HepG2 (cell line): ENCODE measurements around the gene ANO6. TPM values are rescaled to one million over a fixed set of nuclear protein-coding genes. Genes with fewer than 3 reads are reported as not detected.

Experiments
- ATAC-seq: fragments of 200-7000 bp; cut with Tn5 transposase; 3 replicates; pipeline ENCODE4 v1.9.1; 2020; ENCODE audit warnings: mild to moderate bottlenecking, moderate library complexity
- BruUV-seq: library from RNA; stranded (reverse); fragments of 400-500 nt; replicated peaks from 2 replicates; lab custom pipeline; 2021; lab: Mats Ljungman, UMichigan
- CTCF ChIA-PET: fragments of 300-600 bp; formaldehyde crosslinking; extraction: SDS; loops from one replicate; lab custom pipeline; 2021; ENCODE audit warnings: low total read pairs, inconsistent platforms, low intra/inter-chr PET ratio; lab: Yijun Ruan, JAX
- POLR2A ChIA-PET: fragments of 350-600 bp; sonication (Branson Sonifier 250); formaldehyde crosslinking; loops from one replicate; lab custom pipeline; 2020; ENCODE audit warnings: antibody characterized with exemption, inconsistent platforms; lab: Yijun Ruan, JAX
- DNase-seq: peaks from one replicate; pipeline ENCODE4 v3.0.0-alpha.2; 2015; ENCODE audit warnings: low spot score
- FAIRE-seq: peaks from 3 replicates; lab custom pipeline; 2011; peaks lifted over from hg19 to GRCh38; lab: Jason Lieb, UNC
- H2AFZ ChIP-seq: one replicate; pipeline ENCODE4 v1.6.1; 2011; ENCODE audit warnings: low read length, inconsistent platforms
- H3K27ac ChIP-seq: fragments of 300-600 bp; 3 replicates; pipeline ENCODE4 v1.8.0; 2011; ENCODE audit warnings: mixed run types, mild to moderate bottlenecking, mixed read lengths, low read length, inconsistent platforms; ENCODE audit not compliant: insufficient read depth; ENCODE audit errors: extremely low read length
- H3K27me3 ChIP-seq, 2 experiments: fragments of 200-600 bp in 1 of 2; 2 replicates in 1 of 2; 3 replicates in 1 of 2; pipeline versions ENCODE4 v1.6.0 to v1.8.0; 2011; ENCODE audit warnings: low read length in 2 of 2, mild to moderate bottlenecking in 2 of 2, moderate library complexity in 2 of 2, inconsistent platforms in 1 of 2; ENCODE audit not compliant: insufficient read depth in 2 of 2, control insufficient read depth in 1 of 2
- H3K36me3 ChIP-seq, 2 experiments: fragments of 200-600 bp in 1 of 2; replicated peaks in 1 of 2; 2 replicates in 1 of 2; 3 replicates in 1 of 2; pipeline versions ENCODE4 v1.5.1 to v1.8.0; 2011; ENCODE audit warnings: low read length in 2 of 2, inconsistent platforms in 1 of 2; ENCODE audit not compliant: insufficient read depth in 2 of 2, control insufficient read depth in 1 of 2
- H3K4me1 ChIP-seq: 2 replicates; pipeline ENCODE4 v1.5.1; 2012; ENCODE audit warnings: low read length, inconsistent platforms; ENCODE audit not compliant: insufficient read depth
- H3K4me2 ChIP-seq: 2 replicates; pipeline ENCODE4 v1.6.0; 2011; ENCODE audit warnings: low read depth, low read length, inconsistent platforms
- H3K4me3 ChIP-seq, 3 experiments: fragments of 200-600 bp in 1 of 3; sonication (generic), shearing (Covaris generic) in 1 of 3; replicated peaks in 1 of 3; 2 replicates each; pipeline ENCODE4 v1.5.1; 2011 to 2016; ENCODE audit warnings: low read length in 3 of 3, inconsistent platforms in 2 of 3, low read depth in 2 of 3, mild to moderate bottlenecking in 2 of 3, control low read depth in 1 of 3, mixed read lengths in 1 of 3; ENCODE audit not compliant: insufficient read depth in 1 of 3
- H3K79me2 ChIP-seq: one replicate; pipeline ENCODE4 v1.6.1; 2011; ENCODE audit warnings: low read length, inconsistent platforms; ENCODE audit not compliant: insufficient read depth
- H3K9ac ChIP-seq: 2 replicates; pipeline ENCODE4 v1.6.0; 2011; ENCODE audit warnings: mild to moderate bottlenecking, low read depth, low read length, inconsistent platforms; ENCODE audit not compliant: insufficient read depth
- H3K9me3 ChIP-seq: 2 replicates; pipeline ENCODE4 v1.5.1; 2012; ENCODE audit warnings: mild to moderate bottlenecking, low read length
- H4K20me1 ChIP-seq: 2 replicates; pipeline ENCODE4 v1.6.0; 2011; ENCODE audit warnings: inconsistent platforms, mild to moderate bottlenecking, low read length, moderate library complexity; ENCODE audit not compliant: insufficient read depth
- EHMT2 ChIP-seq: fragments of 200-600 bp; sonication (generic); IDR thresholded peaks from 2 replicates; pipeline ENCODE4 v1.7.0; 2017; ENCODE audit warnings: antibody characterized with exemption, low read depth, low read length, borderline replicate concordance
- HHEX ChIP-seq: IDR thresholded peaks from 2 replicates; pipeline ENCODE4 v1.6.1; 2016; ENCODE audit warnings: control low read depth
- JUNB ChIP-seq: sonication (generic); formaldehyde crosslinking; IDR thresholded peaks from 2 replicates; pipeline ENCODE4 v1.8.0; 2022; ENCODE audit warnings: missing genetic modification reagents, mild to moderate bottlenecking, borderline replicate concordance
- KAT8 ChIP-seq: IDR thresholded peaks from 2 replicates; pipeline ENCODE4 v1.6.1; 2016; ENCODE audit warnings: missing genetic modification reagents, missing compliant biosample characterization
- MAFF ChIP-seq: IDR thresholded peaks from 2 replicates; pipeline ENCODE4 v1.6.1; 2011; ENCODE audit warnings: low read depth, low read length, improper control_type of control experiment
- POGZ ChIP-seq: sonication (generic); formaldehyde crosslinking; IDR thresholded peaks from 2 replicates; pipeline ENCODE4 v1.4.0; 2020; ENCODE audit warnings: mild to moderate bottlenecking, missing genetic modification reagents
- SOX5 ChIP-seq: IDR thresholded peaks from 2 replicates; pipeline ENCODE4 v1.6.1; 2016; ENCODE audit warnings: borderline replicate concordance
- SP140L ChIP-seq: sonication (generic); formaldehyde crosslinking; IDR thresholded peaks from 2 replicates; pipeline ENCODE4 v1.4.0; 2020; ENCODE audit warnings: missing genetic modification reagents, borderline replicate concordance
- TEAD3 ChIP-seq: optimal IDR thresholded peaks from 2 replicates; pipeline ENCODE3; 2016; ENCODE audit warnings: borderline replicate concordance
- ZFP36 ChIP-seq: fragments of 150-350 bp; IDR thresholded peaks from 2 replicates; pipeline ENCODE4 v1.6.1; 2018; ENCODE audit warnings: borderline replicate concordance, low read length, low read depth; ENCODE audit not compliant: partially characterized antibody
- ZFP90 ChIP-seq: sonication (generic); formaldehyde crosslinking; IDR thresholded peaks from 2 replicates; pipeline ENCODE4 v1.8.0; 2022; ENCODE audit warnings: missing genetic modification reagents, mild to moderate bottlenecking, inconsistent platforms, borderline replicate concordance
- ZMYM4 ChIP-seq: sonication (generic); formaldehyde crosslinking; IDR thresholded peaks from 2 replicates; pipeline ENCODE4 v1.8.1; 2023; ENCODE audit warnings: mild to moderate bottlenecking, missing genetic modification reagents
- ZNF160 ChIP-seq: sonication (generic); formaldehyde crosslinking; IDR thresholded peaks from 2 replicates; pipeline ENCODE4 v1.8.0; 2022; ENCODE audit warnings: mild to moderate bottlenecking, inconsistent platforms, missing genetic modification reagents
- ZNF180 ChIP-seq: sonication (generic); formaldehyde crosslinking; IDR thresholded peaks from 2 replicates; pipeline ENCODE4 v1.4.0; 2020; ENCODE audit warnings: low read depth, missing genetic modification reagents, borderline replicate concordance
- ZNF562 ChIP-seq: sonication (generic); formaldehyde crosslinking; IDR thresholded peaks from 2 replicates; pipeline ENCODE4 v1.8.0; 2022; ENCODE audit warnings: missing genetic modification reagents, borderline replicate concordance
- ZNF614 ChIP-seq: IDR thresholded peaks from 2 replicates; pipeline ENCODE4 v1.6.1; 2018; ENCODE audit warnings: missing biosample characterization, missing genetic modification reagents, inconsistent platforms, borderline replicate concordance
- ZNF782 ChIP-seq: sonication (generic); formaldehyde crosslinking; IDR thresholded peaks from 2 replicates; pipeline ENCODE4 v1.4.0; 2020; ENCODE audit warnings: missing genetic modification reagents, mild to moderate bottlenecking, borderline replicate concordance
- ZNF891 ChIP-seq: sonication (generic); formaldehyde crosslinking; IDR thresholded peaks from 2 replicates; pipeline ENCODE4 v1.5.0; 2020; ENCODE audit warnings: mild to moderate bottlenecking, missing genetic modification reagents
- WGBS: methylation state at CpG from one replicate; pipeline ENCODE4 v1.1.6; 2017; ENCODE audit warnings: low lambda C conversion rate; 5-methylcytosine and 5-hydroxymethylcytosine counted together
- in situ Hi-C: cut with HindIII; loops from 2 replicates; pipeline ENCODE4 v1.10.0; 2017; ENCODE audit warnings: low pct_unique_long_range_greater_than_20kb; ENCODE audit not compliant: extremely low pct_ligation_motif_present
- intact Hi-C: fragments of 100-400 bp; cut with micrococcal nuclease; formaldehyde crosslinking; loops from one replicate; pipeline ENCODE4 v1.10.0; 2022; ENCODE audit not compliant: unreplicated experiment
- polyA plus RNA-seq, 8 experiments: library from polyadenylated mRNA; depleted of rRNA in 3 of 8; stranded (reverse) in 7 of 8; unstranded in 1 of 8; fragments of >200 nt; fragmentation: Illumina TruSeq in 4 of 8; extraction: Trizol in 4 of 8; gene quantifications; 2 replicates each; pipeline versions ENCODE4 v1.2.1 to v1.2.3, GENCODE V29; 2011 to 2016; ENCODE audit warnings: low read depth in 4 of 8, missing spikeins in 1 of 8, mixed read lengths in 1 of 8; ENCODE audit not compliant: insufficient read depth in 1 of 8
- total RNA-seq, 5 experiments: library from RNA; depleted of rRNA; stranded (reverse); fragments of >200 nt; fragmentation: Illumina TruSeq; extraction: Trizol; gene quantifications; 2 replicates each; pipeline ENCODE4 v1.2.3, GENCODE V29; 2016; ENCODE audit warnings: low read depth in 1 of 5
- TF ChIP-seq, protein P1 (sequence below): sonication (generic); formaldehyde crosslinking; IDR thresholded peaks from 2 replicates; pipeline ENCODE4 v1.4.0; 2020; ENCODE audit warnings: missing genetic modification reagents
- TF ChIP-seq, protein P2 (sequence below): sonication (generic); formaldehyde crosslinking; conservative IDR thresholded peaks from 2 replicates; pipeline ENCODE4 v1.8.1; 2023; ENCODE audit warnings: missing genetic modification reagents

Gene ANO6
- total and polyA plus RNA-seq, 2 of the 13 experiments (the other 11 are each of a cell fraction or from before 2014, with no cell fraction given) = 37.8 to 57.1 TPM

DNA sequence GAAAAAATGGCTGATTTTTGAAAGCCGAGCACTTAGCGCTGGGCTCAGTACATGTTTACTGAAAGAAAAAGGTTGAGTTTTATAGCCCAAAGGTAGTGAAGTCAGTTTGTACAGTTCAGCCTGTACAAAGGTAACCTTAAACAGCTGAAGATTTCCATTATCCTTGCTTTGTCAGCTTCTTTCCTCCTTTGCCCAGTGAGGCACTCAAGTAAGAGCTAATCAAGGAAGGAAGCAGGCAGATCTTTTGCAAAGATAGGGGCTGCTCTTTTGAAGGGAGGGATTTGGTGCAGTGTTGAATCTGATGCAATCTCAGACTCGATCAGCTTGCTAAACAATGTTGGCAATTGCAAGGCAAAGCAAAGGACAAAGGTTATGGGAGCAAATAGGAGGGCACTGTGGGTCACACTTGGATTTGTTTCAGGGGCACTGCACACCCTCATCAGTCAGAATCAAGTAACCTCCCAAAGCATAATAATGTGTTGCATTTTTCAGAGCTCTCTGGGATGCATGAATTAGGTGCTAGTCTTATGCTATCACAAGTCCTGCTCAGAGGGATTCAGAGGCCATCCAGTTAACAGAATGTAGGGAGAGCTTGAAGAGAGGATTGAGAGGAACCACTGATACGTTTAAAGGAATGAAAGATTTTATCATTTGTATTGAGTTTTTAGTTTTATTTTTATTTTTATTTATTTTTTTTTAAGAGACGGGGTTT lies 44.4 kb downstream of the ANO6 start:
- peak overlapping the region; percentile 26 to 50 (median 40); a peak in 3 of 6 replicates for H3K4me3 ChIP-seq
- WGBS = 39% methylated on average over 5 of the region's 5 CpGs
- H3K27me3 ChIP-seq = no peaks in the 10 kb centered on the region
- peak; percentile 94 for ATAC-seq
- intact Hi-C loops = loop anchor here (1.0 to 5.0 kb wide), 3 partner anchors 9 to 43 kb away; partner anchors contain the start of gene ANO6
- peaks cover 66% of the 10 kb centered on the region for H3K4me1 ChIP-seq
- H2AFZ ChIP-seq = peak overlapping the region; percentile 50
- ChIA-PET POLR2A (interaction anchor here (0.6 to 2.4 kb wide), 10 partner anchors 11 to 469 kb away, joined by 3 to 13 read pairs (median 4); partner anchors contain the start of genes ANO6 and ARID2), CTCF (no interaction called here)
- peak overlapping the region; percentile 83 for H3K4me2 ChIP-seq
- no peaks in the 10 kb centered on the region for H3K36me3 ChIP-seq
- peak overlapping the region; percentile 57 for H3K9ac ChIP-seq
- H3K79me2 ChIP-seq = peaks cover 14% of the 10 kb centered on the region
- peak; percentile 91 for DNase-seq
- FAIRE-seq = peak; percentile 87
- H3K27ac ChIP-seq = peak overlapping the region; percentile 82
- H3K9me3 ChIP-seq = no peaks in the 10 kb centered on the region
- BruUV-seq = no TSS peak
- H4K20me1 ChIP-seq = no peaks in the 10 kb centered on the region
- in situ Hi-C loops = loop anchor here (5.0 kb wide), 1 partner anchor 33 kb away; no protein-coding TSS in a partner anchor
- TF ChIP-seq ZNF160 = no peak
- 0 out of 2 replicates have a peak, but pooled peaks have one; percentile 40 for TF ChIP-seq SP140L
- TF ChIP-seq TEAD3 = peak; percentile 69
- TF ChIP-seq, protein P1, sequence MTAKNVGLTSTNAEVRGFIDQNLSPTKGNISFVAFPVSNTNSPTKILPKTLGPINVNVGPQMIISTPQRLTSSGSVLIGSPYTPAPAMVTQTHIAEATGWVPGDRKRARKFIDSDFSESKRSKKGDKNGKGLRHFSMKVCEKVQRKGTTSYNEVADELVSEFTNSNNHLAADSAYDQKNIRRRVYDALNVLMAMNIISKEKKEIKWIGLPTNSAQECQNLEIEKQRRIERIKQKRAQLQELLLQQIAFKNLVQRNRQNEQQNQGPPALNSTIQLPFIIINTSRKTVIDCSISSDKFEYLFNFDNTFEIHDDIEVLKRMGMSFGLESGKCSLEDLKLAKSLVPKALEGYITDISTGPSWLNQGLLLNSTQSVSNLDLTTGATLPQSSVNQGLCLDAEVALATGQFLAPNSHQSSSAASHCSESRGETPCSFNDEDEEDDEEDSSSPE (CRISPR knock-in tag) = 0 out of 2 replicates have a peak, but pooled peaks have one; percentile 30
- 0 out of 2 replicates have a peak, but pooled peaks have one; percentile 63 for TF ChIP-seq ZFP90 (CRISPR knock-in tag)
- no peak for TF ChIP-seq ZFP36
- peak; percentile 67; the same call in 1 of the 2 replicates for TF ChIP-seq KAT8 (CRISPR knock-in tag)
- TF ChIP-seq EHMT2 = peak; percentile 52; the same call in 1 of the 2 replicates
- TF ChIP-seq HHEX (CRISPR knock-in tag) = peak; percentile 73
- peak; percentile 67; the same call in 1 of the 2 replicates for TF ChIP-seq JUNB
- no peak for TF ChIP-seq ZNF891
- TF ChIP-seq ZNF614 (CRISPR knock-in tag) = peak; percentile 92
- TF ChIP-seq, protein P2, sequence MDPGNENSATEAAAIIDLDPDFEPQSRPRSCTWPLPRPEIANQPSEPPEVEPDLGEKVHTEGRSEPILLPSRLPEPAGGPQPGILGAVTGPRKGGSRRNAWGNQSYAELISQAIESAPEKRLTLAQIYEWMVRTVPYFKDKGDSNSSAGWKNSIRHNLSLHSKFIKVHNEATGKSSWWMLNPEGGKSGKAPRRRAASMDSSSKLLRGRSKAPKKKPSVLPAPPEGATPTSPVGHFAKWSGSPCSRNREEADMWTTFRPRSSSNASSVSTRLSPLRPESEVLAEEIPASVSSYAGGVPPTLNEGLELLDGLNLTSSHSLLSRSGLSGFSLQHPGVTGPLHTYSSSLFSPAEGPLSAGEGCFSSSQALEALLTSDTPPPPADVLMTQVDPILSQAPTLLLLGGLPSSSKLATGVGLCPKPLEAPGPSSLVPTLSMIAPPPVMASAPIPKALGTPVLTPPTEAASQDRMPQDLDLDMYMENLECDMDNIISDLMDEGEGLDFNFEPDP = no peak
- TF ChIP-seq SOX5 = peak; percentile 90
- no peak for TF ChIP-seq ZNF782 (CRISPR knock-in tag)
- no peak for TF ChIP-seq ZNF562
- TF ChIP-seq POGZ (CRISPR knock-in tag) = peak; percentile 80
- TF ChIP-seq ZNF180 (CRISPR knock-in tag) = no peak
- TF ChIP-seq ZMYM4 (CRISPR knock-in tag) = peak; percentile 93
- peak; percentile 23; the same call in 1 of the 2 replicates for TF ChIP-seq MAFF
